ENCODE results near the gene PPP2R3B. TPM values are rescaled to one million over a fixed set of nuclear protein-coding genes. Genes with fewer than 3 reads are reported as not detected.

Gene PPP2R3B
- total RNA-seq, 6 experiments from 2014 or later = 4.2 to 6.3 (median 5.3) TPM

DNA sequence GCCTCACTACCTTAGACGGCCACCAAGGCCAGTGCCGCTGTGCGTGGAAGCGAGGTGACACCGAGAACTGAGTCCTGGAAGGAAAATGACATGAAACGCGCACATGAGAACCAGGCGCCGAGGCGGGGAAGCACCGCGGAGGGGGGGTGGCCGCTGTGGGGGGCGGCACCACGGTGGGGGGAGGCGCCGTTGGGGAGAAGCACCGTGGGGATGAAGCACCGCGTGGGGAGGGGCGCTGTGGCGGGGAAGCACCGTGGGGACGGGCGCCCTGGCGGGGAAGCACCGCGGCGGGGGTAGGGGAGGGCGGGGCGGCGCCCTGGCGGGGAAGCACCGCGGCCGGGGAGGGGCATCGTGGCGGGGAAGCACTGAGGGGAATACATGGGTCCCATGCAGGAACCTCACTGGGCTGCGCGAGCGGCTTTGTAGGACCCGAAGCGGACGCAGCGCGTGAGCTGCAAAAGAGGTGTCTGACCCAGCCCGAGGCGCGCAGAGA, 28.0 kb downstream of the PPP2R3B start:
- Histone ChIP-seq H3K36me3 (no peaks in the 10 kb centered on the region), H3K4me1 (no peaks in the 10 kb centered on the region), H3K9me3 (no peaks in the 10 kb centered on the region), H3K27ac (no peak overlapping the region), H3K27me3 (no peaks in the 10 kb centered on the region), H3K4me3 (no peak overlapping the region)
- TF ChIP-seq POLR2A (IDR thresholded peaks at IDR 0.05) = no peak
- TF ChIP-seq, protein P1, sequence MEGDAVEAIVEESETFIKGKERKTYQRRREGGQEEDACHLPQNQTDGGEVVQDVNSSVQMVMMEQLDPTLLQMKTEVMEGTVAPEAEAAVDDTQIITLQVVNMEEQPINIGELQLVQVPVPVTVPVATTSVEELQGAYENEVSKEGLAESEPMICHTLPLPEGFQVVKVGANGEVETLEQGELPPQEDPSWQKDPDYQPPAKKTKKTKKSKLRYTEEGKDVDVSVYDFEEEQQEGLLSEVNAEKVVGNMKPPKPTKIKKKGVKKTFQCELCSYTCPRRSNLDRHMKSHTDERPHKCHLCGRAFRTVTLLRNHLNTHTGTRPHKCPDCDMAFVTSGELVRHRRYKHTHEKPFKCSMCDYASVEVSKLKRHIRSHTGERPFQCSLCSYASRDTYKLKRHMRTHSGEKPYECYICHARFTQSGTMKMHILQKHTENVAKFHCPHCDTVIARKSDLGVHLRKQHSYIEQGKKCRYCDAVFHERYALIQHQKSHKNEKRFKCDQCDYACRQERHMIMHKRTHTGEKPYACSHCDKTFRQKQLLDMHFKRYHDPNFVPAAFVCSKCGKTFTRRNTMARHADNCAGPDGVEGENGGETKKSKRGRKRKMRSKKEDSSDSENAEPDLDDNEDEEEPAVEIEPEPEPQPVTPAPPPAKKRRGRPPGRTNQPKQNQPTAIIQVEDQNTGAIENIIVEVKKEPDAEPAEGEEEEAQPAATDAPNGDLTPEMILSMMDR (IDR thresholded peaks at IDR 0.05) = no peak
- intact Hi-C loops (cut with DNase I) = no loop called here
- DNase-seq = peak in 1 of 3 donors; percentile 37
- ATAC-seq = no peak
- 90% methylated on average over 19 of the region's 49 CpGs for WGBS (ENCODE audit: insufficient coverage, low coverage, low lambda C conversion rate, missing lambda C conversion rate)

GRCh38 chrX:357693-358471, 28.8 kb downstream of the PPP2R3B start:
- H3K27me3 ChIP-seq = no peaks in the 10 kb centered on the region
- ATAC-seq (peak in 3 of 4 donors; percentile 31 to 61 (median 36)), DNase-seq (peak in 1 of 3 donors; percentile 49)
- H3K4me1 ChIP-seq = no peaks in the 10 kb centered on the region
- WGBS (ENCODE audit: insufficient coverage, low coverage, low lambda C conversion rate, missing lambda C conversion rate) = 80% methylated on average over 8 of the region's 48 CpGs
- no peaks in the 10 kb centered on the region for H3K9me3 ChIP-seq
- no peaks in the 10 kb centered on the region for H3K36me3 ChIP-seq
- TF ChIP-seq, protein P1 (IDR thresholded peaks at IDR 0.05) = no peak
- TF ChIP-seq POLR2A (IDR thresholded peaks at IDR 0.05) = no peak
- H3K27ac ChIP-seq = no peak overlapping the region
- H3K4me3 ChIP-seq = no peak overlapping the region
- intact Hi-C loops (cut with DNase I) = no loop called here

- H3K27me3 ChIP-seq = no peaks in the 10 kb centered on the region
- WGBS (ENCODE audit: insufficient coverage, low coverage, low lambda C conversion rate, missing lambda C conversion rate) = 83% methylated on average over 13 of the region's 14 CpGs
- TF ChIP-seq, protein P1 (IDR thresholded peaks at IDR 0.05) = no peak
- no peak for TF ChIP-seq POLR2A (IDR thresholded peaks at IDR 0.05)
- peak in 1 of 3 donors; percentile 19 for DNase-seq
- no peaks in the 10 kb centered on the region for H3K9me3 ChIP-seq
- H3K36me3 ChIP-seq = no peaks in the 10 kb centered on the region
- ATAC-seq = no peak
- intact Hi-C loops (cut with DNase I) = no loop called here
- no peaks in the 10 kb centered on the region for H3K4me1 ChIP-seq
- no peak overlapping the region for H3K27ac ChIP-seq
- no peak overlapping the region for H3K4me3 ChIP-seq
These were observed 29.5 kb downstream of the PPP2R3B start for GRCh38 chrX:357035-357692.

GRCh38 chrX:356385-357034, 30.2 kb downstream of the PPP2R3B start:
- Histone ChIP-seq H3K4me1 (no peaks in the 10 kb centered on the region), H3K36me3 (no peaks in the 10 kb centered on the region), H3K4me3 (no peak overlapping the region), H3K9me3 (no peaks in the 10 kb centered on the region), H3K27me3 (no peaks in the 10 kb centered on the region), H3K27ac (no peak overlapping the region)
- ATAC-seq (no peak), DNase-seq (peak in 1 of 3 donors; percentile 23)
- TF ChIP-seq POLR2A (IDR thresholded peaks at IDR 0.05) = no peak
- TF ChIP-seq, protein P1 (IDR thresholded peaks at IDR 0.05) = no peak
- WGBS (ENCODE audit: insufficient coverage, low coverage, low lambda C conversion rate, missing lambda C conversion rate) = 76% methylated on average over 14 of the region's 17 CpGs
- intact Hi-C loops (cut with DNase I) = no loop called here

Measured in right lobe of liver (tissue), 6 donors.